ENCODE results near the gene RAB8B. TPM values are rescaled to one million over a fixed set of nuclear protein-coding genes. Genes with fewer than 3 reads are reported as not detected.

Gene RAB8B
- total and polyA plus RNA-seq, 10 of the 15 experiments (the other 5 are each of a cell fraction or from before 2014, with no cell fraction given), result 17.8 to 104 (median 65.1) TPM

DNA sequence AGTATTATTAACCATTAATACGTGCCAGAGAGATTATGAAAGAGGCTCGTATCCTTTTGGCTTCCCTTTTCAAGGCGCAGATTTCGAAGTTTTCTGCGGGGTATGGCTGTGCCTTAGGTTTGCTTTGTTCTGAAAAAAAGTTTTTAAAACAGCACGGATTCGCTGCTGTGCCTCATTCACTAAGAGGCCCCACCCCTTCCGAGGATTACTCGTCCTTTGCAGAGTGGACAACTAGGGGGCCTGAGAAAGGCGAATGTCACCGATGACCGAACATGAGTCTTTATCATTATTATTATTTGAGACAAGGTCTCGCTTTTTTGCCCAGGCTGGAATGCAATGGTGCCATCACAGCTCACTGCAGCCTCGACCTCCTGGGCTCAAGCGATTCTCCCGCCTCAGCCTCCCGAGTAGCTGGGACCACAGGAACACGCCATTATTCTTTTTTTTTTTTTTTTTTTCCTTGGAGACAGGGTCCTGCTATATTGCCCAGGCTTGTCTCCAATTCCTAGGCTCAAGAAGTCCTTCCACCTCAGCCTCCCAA lies 31.4 kb upstream of the RAB8B start (continued):
- TF ChIP-seq, protein P1, sequence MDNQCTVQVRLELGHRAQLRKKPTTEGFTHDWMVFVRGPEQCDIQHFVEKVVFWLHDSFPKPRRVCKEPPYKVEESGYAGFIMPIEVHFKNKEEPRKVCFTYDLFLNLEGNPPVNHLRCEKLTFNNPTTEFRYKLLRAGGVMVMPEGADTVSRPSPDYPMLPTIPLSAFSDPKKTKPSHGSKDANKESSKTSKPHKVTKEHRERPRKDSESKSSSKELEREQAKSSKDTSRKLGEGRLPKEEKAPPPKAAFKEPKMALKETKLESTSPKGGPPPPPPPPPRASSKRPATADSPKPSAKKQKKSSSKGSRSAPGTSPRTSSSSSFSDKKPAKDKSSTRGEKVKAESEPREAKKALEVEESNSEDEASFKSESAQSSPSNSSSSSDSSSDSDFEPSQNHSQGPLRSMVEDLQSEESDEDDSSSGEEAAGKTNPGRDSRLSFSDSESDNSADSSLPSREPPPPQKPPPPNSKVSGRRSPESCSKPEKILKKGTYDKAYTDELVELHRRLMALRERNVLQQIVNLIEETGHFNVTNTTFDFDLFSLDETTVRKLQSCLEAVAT (IDR thresholded peaks at IDR 0.05), result peak; percentile 99

DNA sequence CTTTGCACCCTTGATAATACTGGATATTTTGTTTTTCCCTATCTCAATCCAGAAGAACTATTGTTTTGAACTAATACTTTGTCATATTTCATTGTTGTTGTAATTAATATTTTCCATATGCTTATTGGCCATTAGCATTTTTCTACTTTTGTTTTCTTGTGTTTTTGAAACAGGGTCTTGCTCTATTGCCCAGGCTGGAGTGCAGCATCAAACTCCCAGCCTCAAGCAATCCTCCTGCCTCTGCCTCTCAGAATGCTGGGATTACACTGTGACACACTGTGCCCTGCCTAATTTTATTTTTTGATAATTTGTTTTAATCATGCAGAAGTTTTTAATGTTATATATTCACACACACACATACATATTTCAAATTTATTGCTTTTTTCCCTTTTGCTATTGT lies 28.8 kb upstream of the RAB8B start:
- Histone ChIP-seq H3K79me2 (ENCODE audit: control insufficient read depth, insufficient read depth, low read length) (peaks cover 23% of the 10 kb centered on the region), H3K4me3 (no peak overlapping the region), H3K4me2 (ENCODE audit: control insufficient read depth, insufficient read depth) (no peak overlapping the region), H3K9me3 (replicated peaks; ENCODE audit: control insufficient read depth, insufficient read depth, low read length) (no peaks in the 10 kb centered on the region; the same call in 2 of the 3 replicates), H3K4me1 (ENCODE audit: control insufficient read depth, insufficient read depth, low read length) (peaks cover 10% of the 10 kb centered on the region), H4K20me1 (ENCODE audit: control insufficient read depth, insufficient read depth) (no peaks in the 10 kb centered on the region), H3K9ac (ENCODE audit: control insufficient read depth, insufficient read depth, low read length) (no peak overlapping the region), H3K27ac (ENCODE audit: control insufficient read depth, insufficient read depth) (no peak overlapping the region), H3K36me3 (ENCODE audit: control insufficient read depth in 2 of 2, insufficient read depth in 2 of 2, low read length in 1 of 2) (no peaks in the 10 kb centered on the region), H3K27me3 (replicated peaks in 1 of 2; ENCODE audit: control insufficient read depth in 2 of 2, insufficient read depth in 2 of 2, low read length in 1 of 2) (no peaks in the 10 kb centered on the region), H2AFZ (ENCODE audit: control insufficient read depth, low read depth, low read length) (no peak overlapping the region)
- FAIRE-seq (no peak), DNase-seq (ENCODE audit: low read depth, low spot score) (no peak), ATAC-seq (no peak)
- POLR2A ChIA-PET, result interaction anchor here (0.8 to 1.2 kb wide), 2 partner anchors 31 to 423 kb away, joined by 3 read pairs; no protein-coding TSS in a partner anchor
- intact Hi-C loops (cut with micrococcal nuclease; ENCODE audit: unreplicated experiment) (no loop called here), in situ Hi-C loops (cut with MboI) (no loop called here)
- CTCF ChIA-PET, result no interaction called here
- no TSS peak for BruUV-seq (replicated peaks)
- RAD21 ChIA-PET (ENCODE audit: unreplicated experiment), result no interaction called here
- SMC1A ChIA-PET (ENCODE audit: uncharacterized antibody, unreplicated experiment), result interaction anchor here (0.9 to 1.7 kb wide), 2 partner anchors 31 to 71 kb away, joined by 4 read pairs; no protein-coding TSS in a partner anchor
- TF ChIP-seq CHD1 (IDR thresholded peaks at IDR 0.05; ENCODE audit: low read depth, low read length) (no peak), SREBF2 (IDR thresholded peaks at IDR 0.05; ENCODE audit: low read length) (no peak), NFXL1 (IDR thresholded peaks at IDR 0.05; ENCODE audit: borderline replicate concordance) (no peak), SMAD5 (IDR thresholded peaks at IDR 0.05; ENCODE audit: low read depth) (no peak), TCF3 (IDR thresholded peaks at IDR 0.05; ENCODE audit: borderline replicate concordance, insufficient read depth, low read depth, low read length) (no peak), CREB1 (IDR thresholded peaks at IDR 0.05; ENCODE audit: low read depth) (no peak), CBX5 (IDR thresholded peaks at IDR 0.05; ENCODE audit: low read depth) (no peak), NR2F1 (conservative IDR thresholded peaks at IDR 0.05) (no peak), PAX5 (IDR thresholded peaks at IDR 0.05; ENCODE audit: borderline replicate concordance, low read depth, low read length) (no peak), STAT1 (conservative IDR thresholded peaks at IDR 0.05) (no peak), SUZ12 (IDR thresholded peaks at IDR 0.05; ENCODE audit: unreplicated experiment) (no peak), KLF5 (IDR thresholded peaks at IDR 0.05; ENCODE audit: partially characterized antibody) (no peak)
- TF ChIP-seq, protein P2, sequence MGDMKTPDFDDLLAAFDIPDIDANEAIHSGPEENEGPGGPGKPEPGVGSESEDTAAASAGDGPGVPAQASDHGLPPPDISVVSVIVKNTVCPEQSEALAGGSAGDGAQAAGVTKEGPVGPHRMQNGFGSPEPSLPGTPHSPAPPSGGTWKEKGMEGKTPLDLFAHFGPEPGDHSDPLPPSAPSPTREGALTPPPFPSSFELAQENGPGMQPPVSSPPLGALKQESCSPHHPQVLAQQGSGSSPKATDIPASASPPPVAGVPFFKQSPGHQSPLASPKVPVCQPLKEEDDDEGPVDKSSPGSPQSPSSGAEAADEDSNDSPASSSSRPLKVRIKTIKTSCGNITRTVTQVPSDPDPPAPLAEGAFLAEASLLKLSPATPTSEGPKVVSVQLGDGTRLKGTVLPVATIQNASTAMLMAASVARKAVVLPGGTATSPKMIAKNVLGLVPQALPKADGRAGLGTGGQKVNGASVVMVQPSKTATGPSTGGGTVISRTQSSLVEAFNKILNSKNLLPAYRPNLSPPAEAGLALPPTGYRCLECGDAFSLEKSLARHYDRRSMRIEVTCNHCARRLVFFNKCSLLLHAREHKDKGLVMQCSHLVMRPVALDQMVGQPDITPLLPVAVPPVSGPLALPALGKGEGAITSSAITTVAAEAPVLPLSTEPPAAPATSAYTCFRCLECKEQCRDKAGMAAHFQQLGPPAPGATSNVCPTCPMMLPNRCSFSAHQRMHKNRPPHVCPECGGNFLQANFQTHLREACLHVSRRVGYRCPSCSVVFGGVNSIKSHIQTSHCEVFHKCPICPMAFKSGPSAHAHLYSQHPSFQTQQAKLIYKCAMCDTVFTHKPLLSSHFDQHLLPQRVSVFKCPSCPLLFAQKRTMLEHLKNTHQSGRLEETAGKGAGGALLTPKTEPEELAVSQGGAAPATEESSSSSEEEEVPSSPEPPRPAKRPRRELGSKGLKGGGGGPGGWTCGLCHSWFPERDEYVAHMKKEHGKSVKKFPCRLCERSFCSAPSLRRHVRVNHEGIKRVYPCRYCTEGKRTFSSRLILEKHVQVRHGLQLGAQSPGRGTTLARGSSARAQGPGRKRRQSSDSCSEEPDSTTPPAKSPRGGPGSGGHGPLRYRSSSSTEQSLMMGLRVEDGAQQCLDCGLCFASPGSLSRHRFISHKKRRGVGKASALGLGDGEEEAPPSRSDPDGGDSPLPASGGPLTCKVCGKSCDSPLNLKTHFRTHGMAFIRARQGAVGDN (IDR thresholded peaks at IDR 0.05), result no peak
- TF ChIP-seq, protein P3, sequence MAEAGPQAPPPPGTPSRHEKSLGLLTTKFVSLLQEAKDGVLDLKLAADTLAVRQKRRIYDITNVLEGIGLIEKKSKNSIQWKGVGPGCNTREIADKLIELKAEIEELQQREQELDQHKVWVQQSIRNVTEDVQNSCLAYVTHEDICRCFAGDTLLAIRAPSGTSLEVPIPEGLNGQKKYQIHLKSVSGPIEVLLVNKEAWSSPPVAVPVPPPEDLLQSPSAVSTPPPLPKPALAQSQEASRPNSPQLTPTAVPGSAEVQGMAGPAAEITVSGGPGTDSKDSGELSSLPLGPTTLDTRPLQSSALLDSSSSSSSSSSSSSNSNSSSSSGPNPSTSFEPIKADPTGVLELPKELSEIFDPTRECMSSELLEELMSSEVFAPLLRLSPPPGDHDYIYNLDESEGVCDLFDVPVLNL (IDR thresholded peaks at IDR 0.05; ENCODE audit: low read depth, low read length), result no peak
- TF ChIP-seq, protein P4, sequence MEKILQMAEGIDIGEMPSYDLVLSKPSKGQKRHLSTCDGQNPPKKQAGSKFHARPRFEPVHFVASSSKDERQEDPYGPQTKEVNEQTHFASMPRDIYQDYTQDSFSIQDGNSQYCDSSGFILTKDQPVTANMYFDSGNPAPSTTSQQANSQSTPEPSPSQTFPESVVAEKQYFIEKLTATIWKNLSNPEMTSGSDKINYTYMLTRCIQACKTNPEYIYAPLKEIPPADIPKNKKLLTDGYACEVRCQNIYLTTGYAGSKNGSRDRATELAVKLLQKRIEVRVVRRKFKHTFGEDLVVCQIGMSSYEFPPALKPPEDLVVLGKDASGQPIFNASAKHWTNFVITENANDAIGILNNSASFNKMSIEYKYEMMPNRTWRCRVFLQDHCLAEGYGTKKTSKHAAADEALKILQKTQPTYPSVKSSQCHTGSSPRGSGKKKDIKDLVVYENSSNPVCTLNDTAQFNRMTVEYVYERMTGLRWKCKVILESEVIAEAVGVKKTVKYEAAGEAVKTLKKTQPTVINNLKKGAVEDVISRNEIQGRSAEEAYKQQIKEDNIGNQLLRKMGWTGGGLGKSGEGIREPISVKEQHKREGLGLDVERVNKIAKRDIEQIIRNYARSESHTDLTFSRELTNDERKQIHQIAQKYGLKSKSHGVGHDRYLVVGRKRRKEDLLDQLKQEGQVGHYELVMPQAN (conservative IDR thresholded peaks at IDR 0.05), result no peak

All from GM12878 (cell line).